ENCODE results near the gene ANKFN1.

The ANKFN1 gene

DNA sequence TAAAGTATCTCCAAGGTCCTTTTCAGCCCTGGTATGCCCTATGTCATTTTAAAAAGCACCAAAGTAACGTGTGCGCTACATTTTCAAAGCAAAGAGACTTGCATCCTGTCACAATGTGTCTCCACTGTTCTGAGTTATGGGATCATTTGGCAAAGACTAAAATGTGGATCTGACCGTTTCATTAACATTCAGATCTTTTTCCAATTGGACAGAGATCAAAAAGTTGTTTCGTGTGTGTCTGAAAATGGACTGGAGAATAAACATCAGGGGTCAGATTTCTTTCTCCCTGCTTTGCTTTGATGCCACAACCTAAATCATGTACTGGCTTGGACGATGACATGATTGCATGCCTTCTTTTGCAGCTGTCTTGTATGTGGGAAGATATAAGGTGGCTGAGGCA is 304.2 kb downstream of the ANKFN1 start:
- Histone ChIP-seq H3K4ac (ENCODE audit: low read depth, low read length) (no peak overlapping the region), H4K12ac (ENCODE audit: low read depth, low read length) (no peak overlapping the region), H4K8ac (ENCODE audit: low read depth, low read length) (no peak overlapping the region), H3K27me3 (ENCODE audit: insufficient read depth, low read length) (no peaks in the 10 kb centered on the region), H3K36me3 (ENCODE audit: control insufficient read depth in 1 of 2, insufficient read depth in 2 of 2, low read length in 2 of 2) (no peaks in the 10 kb centered on the region), H3K4me2 (ENCODE audit: low read length) (no peak overlapping the region), H3K9me3 (ENCODE audit: insufficient read depth, low read depth, low read length) (no peaks in the 10 kb centered on the region), H2AFZ (ENCODE audit: insufficient read depth, low read length, poor library complexity) (no peak overlapping the region), H3K27ac (ENCODE audit: low read depth, low read length) (no peak overlapping the region), H2BK5ac (ENCODE audit: low read depth, low read length, poor library complexity) (no peak overlapping the region), H2AK5ac (ENCODE audit: low read length) (no peak overlapping the region), H2BK12ac (ENCODE audit: low read length) (no peak overlapping the region), H3K23ac (ENCODE audit: low read length) (no peak overlapping the region), H3K9ac (ENCODE audit: low read length) (no peak overlapping the region), H3K18ac (ENCODE audit: low read length) (no peak overlapping the region), H3K4me3 (ENCODE audit: low read depth, low read length) (no peak overlapping the region), H3K4me1 (ENCODE audit: control insufficient read depth in 1 of 2, insufficient read depth in 2 of 2, low read length in 2 of 2) (no peaks in the 10 kb centered on the region), H2BK120ac (ENCODE audit: insufficient read depth, low read length, poor library complexity) (no peak overlapping the region), H3K79me2 (ENCODE audit: control insufficient read depth, insufficient read depth, low read length, poor library complexity) (no peaks in the 10 kb centered on the region), H3K14ac (ENCODE audit: low read length) (no peak overlapping the region), H3K79me1 (ENCODE audit: low read length) (no peaks in the 10 kb centered on the region), H4K91ac (ENCODE audit: low read depth, low read length) (no peak overlapping the region)
- DNase-seq, result no peak
- no CpG with 5 or more reads among the region's 5 CpGs for WGBS (ENCODE audit: extremely low coverage, insufficient coverage, insufficient read length)

DNA sequence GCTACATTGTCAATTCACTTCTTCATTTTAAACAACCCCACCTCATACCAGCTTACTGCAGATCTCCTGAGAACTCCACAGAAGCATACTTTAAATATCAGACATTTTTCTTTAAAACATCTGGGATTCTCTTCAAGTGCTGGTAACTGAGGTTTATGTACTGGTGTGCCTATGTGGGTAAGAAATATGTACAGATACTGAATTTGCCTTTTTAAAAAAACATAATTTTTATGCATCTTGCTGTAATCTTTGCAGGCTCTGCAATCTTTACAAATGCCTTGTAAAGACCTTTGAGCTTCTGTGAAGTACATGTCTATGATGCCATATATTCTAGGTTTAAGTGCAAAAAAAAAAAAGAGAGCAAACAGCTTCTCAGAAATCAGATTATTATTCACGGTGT is 312.6 kb downstream of the ANKFN1 start:
- H3K18ac ChIP-seq (ENCODE audit: low read length), result no peak overlapping the region
- H3K4ac ChIP-seq (ENCODE audit: low read depth, low read length), result no peak overlapping the region
- no peaks in the 10 kb centered on the region for H3K79me2 ChIP-seq (ENCODE audit: control insufficient read depth, insufficient read depth, low read length, poor library complexity)
- H2AK5ac ChIP-seq (ENCODE audit: low read length), result no peak overlapping the region
- no CpG with 5 or more reads among the region's 1 CpG for WGBS (ENCODE audit: extremely low coverage, insufficient coverage, insufficient read length)
- H2BK120ac ChIP-seq (ENCODE audit: insufficient read depth, low read length, poor library complexity), result no peak overlapping the region
- no peak overlapping the region for H4K12ac ChIP-seq (ENCODE audit: low read depth, low read length)
- H4K91ac ChIP-seq (ENCODE audit: low read depth, low read length), result no peak overlapping the region
- no peak overlapping the region for H2BK5ac ChIP-seq (ENCODE audit: low read depth, low read length, poor library complexity)
- no peaks in the 10 kb centered on the region for H3K9me3 ChIP-seq (ENCODE audit: insufficient read depth, low read depth, low read length)
- H3K23ac ChIP-seq (ENCODE audit: low read length), result no peak overlapping the region
- H2AFZ ChIP-seq (ENCODE audit: insufficient read depth, low read length, poor library complexity), result no peak overlapping the region
- H4K8ac ChIP-seq (ENCODE audit: low read depth, low read length), result no peak overlapping the region
- H3K4me3 ChIP-seq (ENCODE audit: low read depth, low read length), result no peak overlapping the region
- no peak overlapping the region for H3K4me2 ChIP-seq (ENCODE audit: low read length)
- H3K9ac ChIP-seq (ENCODE audit: low read length), result no peak overlapping the region
- no peaks in the 10 kb centered on the region for H3K4me1 ChIP-seq (ENCODE audit: control insufficient read depth in 1 of 2, insufficient read depth in 2 of 2, low read length in 2 of 2)
- no peaks in the 10 kb centered on the region for H3K36me3 ChIP-seq (ENCODE audit: control insufficient read depth in 1 of 2, insufficient read depth in 2 of 2, low read length in 2 of 2)
- no peak overlapping the region for H3K27ac ChIP-seq (ENCODE audit: low read depth, low read length)
- H3K79me1 ChIP-seq (ENCODE audit: low read length), result no peaks in the 10 kb centered on the region
- no peak overlapping the region for H3K14ac ChIP-seq (ENCODE audit: low read length)
- peak in 1 of 2 donors; percentile 70 for DNase-seq
- H2BK12ac ChIP-seq (ENCODE audit: low read length), result no peak overlapping the region
- H3K27me3 ChIP-seq (ENCODE audit: insufficient read depth, low read length), result no peaks in the 10 kb centered on the region

DNA sequence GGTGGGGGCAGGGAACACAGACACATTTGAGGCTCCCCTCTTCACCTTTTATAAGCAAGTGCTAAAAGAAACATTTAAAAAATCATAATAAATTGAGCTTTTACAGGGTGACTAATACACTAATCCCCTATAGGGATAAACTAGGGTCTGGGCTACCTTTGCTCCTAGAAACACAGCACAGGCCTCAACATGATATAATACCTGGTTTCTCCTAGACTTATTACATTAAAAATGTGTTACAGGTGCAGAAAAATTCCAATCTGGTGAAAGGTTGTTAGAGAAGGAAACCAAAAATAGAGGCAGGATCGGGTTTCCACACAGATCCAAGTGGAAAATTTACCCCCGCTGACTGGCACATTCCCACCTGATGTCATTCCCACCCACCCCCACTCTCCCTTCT is 315.6 kb downstream of the ANKFN1 start:
- Histone ChIP-seq H2AFZ (ENCODE audit: insufficient read depth, low read length, poor library complexity) (no peak overlapping the region), H3K18ac (ENCODE audit: low read length) (no peak overlapping the region), H3K9ac (ENCODE audit: low read length) (no peak overlapping the region), H3K27ac (ENCODE audit: low read depth, low read length) (no peak overlapping the region), H3K4me1 (ENCODE audit: control insufficient read depth in 1 of 2, insufficient read depth in 2 of 2, low read length in 2 of 2) (no peaks in the 10 kb centered on the region), H4K91ac (ENCODE audit: low read depth, low read length) (no peak overlapping the region), H3K27me3 (ENCODE audit: insufficient read depth, low read length) (no peaks in the 10 kb centered on the region), H3K4me2 (ENCODE audit: low read length) (no peak overlapping the region), H3K9me3 (ENCODE audit: insufficient read depth, low read depth, low read length) (no peaks in the 10 kb centered on the region), H4K8ac (ENCODE audit: low read depth, low read length) (no peak overlapping the region), H2AK5ac (ENCODE audit: low read length) (no peak overlapping the region), H3K36me3 (ENCODE audit: control insufficient read depth in 1 of 2, insufficient read depth in 2 of 2, low read length in 2 of 2) (no peaks in the 10 kb centered on the region), H3K23ac (ENCODE audit: low read length) (no peak overlapping the region), H3K79me2 (ENCODE audit: control insufficient read depth, insufficient read depth, low read length, poor library complexity) (no peaks in the 10 kb centered on the region), H3K4ac (ENCODE audit: low read depth, low read length) (no peak overlapping the region), H2BK120ac (ENCODE audit: insufficient read depth, low read length, poor library complexity) (no peak overlapping the region), H2BK5ac (ENCODE audit: low read depth, low read length, poor library complexity) (no peak overlapping the region), H3K4me3 (ENCODE audit: low read depth, low read length) (no peak overlapping the region), H4K12ac (ENCODE audit: low read depth, low read length) (no peak overlapping the region), H2BK12ac (ENCODE audit: low read length) (no peak overlapping the region), H3K79me1 (ENCODE audit: low read length) (no peaks in the 10 kb centered on the region), H3K14ac (ENCODE audit: low read length) (no peak overlapping the region)
- WGBS (ENCODE audit: extremely low coverage, insufficient coverage, insufficient read length), result no CpG with 5 or more reads among the region's 2 CpGs
- DNase-seq, result no peak

DNA sequence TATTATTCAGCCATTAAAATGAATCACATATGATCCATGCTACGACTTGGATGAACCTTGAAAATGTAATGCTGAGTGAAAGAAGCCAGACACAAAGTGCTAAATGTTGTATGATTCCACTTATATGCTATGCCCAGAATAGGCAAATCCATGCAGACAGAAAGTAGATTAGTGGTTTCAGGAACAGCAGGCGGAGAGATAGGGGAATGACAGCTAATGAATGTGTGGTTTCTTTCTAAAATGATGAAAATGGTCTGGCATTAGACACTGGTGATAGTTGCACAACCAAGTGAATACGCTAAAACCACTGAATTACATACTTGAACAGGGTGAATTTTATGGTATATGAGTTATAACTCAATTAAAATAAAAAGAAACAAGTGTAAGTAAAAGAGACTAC is 318.4 kb downstream of the ANKFN1 start:
- no peaks in the 10 kb centered on the region for H3K9me3 ChIP-seq (ENCODE audit: insufficient read depth, low read depth, low read length)
- H3K27me3 ChIP-seq (ENCODE audit: insufficient read depth, low read length), result no peaks in the 10 kb centered on the region
- no peaks in the 10 kb centered on the region for H3K4me1 ChIP-seq (ENCODE audit: control insufficient read depth in 1 of 2, insufficient read depth in 2 of 2, low read length in 2 of 2)
- H4K8ac ChIP-seq (ENCODE audit: low read depth, low read length), result no peak overlapping the region
- no CpG with 5 or more reads among the region's 3 CpGs for WGBS (ENCODE audit: extremely low coverage, insufficient coverage, insufficient read length)
- no peak overlapping the region for H3K23ac ChIP-seq (ENCODE audit: low read length)
- no peak overlapping the region for H3K4me2 ChIP-seq (ENCODE audit: low read length)
- H3K18ac ChIP-seq (ENCODE audit: low read length), result no peak overlapping the region
- H3K36me3 ChIP-seq (ENCODE audit: control insufficient read depth in 1 of 2, insufficient read depth in 2 of 2, low read length in 2 of 2), result no peaks in the 10 kb centered on the region
- H2BK12ac ChIP-seq (ENCODE audit: low read length), result no peak overlapping the region
- no peak overlapping the region for H4K91ac ChIP-seq (ENCODE audit: low read depth, low read length)
- no peak overlapping the region for H2AK5ac ChIP-seq (ENCODE audit: low read length)
- H3K27ac ChIP-seq (ENCODE audit: low read depth, low read length), result no peak overlapping the region
- H3K79me2 ChIP-seq (ENCODE audit: control insufficient read depth, insufficient read depth, low read length, poor library complexity), result no peaks in the 10 kb centered on the region
- no peak overlapping the region for H2BK120ac ChIP-seq (ENCODE audit: insufficient read depth, low read length, poor library complexity)
- no peak overlapping the region for H2AFZ ChIP-seq (ENCODE audit: insufficient read depth, low read length, poor library complexity)
- no peak overlapping the region for H4K12ac ChIP-seq (ENCODE audit: low read depth, low read length)
- H3K14ac ChIP-seq (ENCODE audit: low read length), result no peak overlapping the region
- no peak overlapping the region for H3K9ac ChIP-seq (ENCODE audit: low read length)
- no peak overlapping the region for H3K4ac ChIP-seq (ENCODE audit: low read depth, low read length)
- H3K79me1 ChIP-seq (ENCODE audit: low read length), result no peaks in the 10 kb centered on the region
- no peak for DNase-seq
- no peak overlapping the region for H3K4me3 ChIP-seq (ENCODE audit: low read depth, low read length)
- H2BK5ac ChIP-seq (ENCODE audit: low read depth, low read length, poor library complexity), result no peak overlapping the region

Measured in trophoblast cell (in vitro differentiated cells and primary cell).